CD8-positive, alpha-beta memory T cell (primary cell): ENCODE data around the gene HNRNPA3. TPM values are rescaled to one million over a fixed set of nuclear protein-coding genes. Genes with fewer than 3 reads are reported as not detected.

Source experiments
- CTCF ChIA-PET: fragments of 350-600 bp; sonication (Branson Sonifier 250); formaldehyde crosslinking; loops from one replicate; lab custom pipeline; 2021; ENCODE audit warnings: antibody characterized with exemption; lab: Charles Lee
- POLR2A ChIA-PET: fragments of 350-600 bp; sonication (Branson Sonifier 250); formaldehyde crosslinking; loops from one replicate; lab custom pipeline; 2021; ENCODE audit warnings: antibody characterized with exemption; lab: Charles Lee
- DNase-seq, 5 donors: peaks; one replicate each; pipeline versions ENCODE4 v3.0.0 to v3.0.0-alpha.2; 2020 to 2022; ENCODE audit warnings: mixed read lengths in 1 of 5
- H3K27ac ChIP-seq: one replicate; pipeline ENCODE4 v1.7.0; 2013; ENCODE audit warnings: low read depth, mild to moderate bottlenecking, low read length, moderate library complexity
- H3K27me3 ChIP-seq: 2 replicates; pipeline ENCODE4 v1.7.0; 2013; ENCODE audit warnings: low read length, mild to moderate bottlenecking; ENCODE audit not compliant: insufficient read depth, poor library complexity, severe bottlenecking
- H3K36me3 ChIP-seq: 2 replicates; pipeline ENCODE4 v1.7.0; 2013; ENCODE audit warnings: mild to moderate bottlenecking, low read length, moderate library complexity; ENCODE audit not compliant: insufficient read depth
- H3K4me1 ChIP-seq: 2 replicates; pipeline ENCODE4 v1.7.0; 2013; ENCODE audit warnings: mild to moderate bottlenecking, low read length, moderate library complexity; ENCODE audit not compliant: insufficient read depth
- H3K4me3 ChIP-seq: 2 replicates; pipeline ENCODE4 v1.7.0; 2013; ENCODE audit warnings: mild to moderate bottlenecking, low read length
- H3K9me3 ChIP-seq: 2 replicates; pipeline ENCODE4 v1.7.0; 2013; ENCODE audit warnings: mild to moderate bottlenecking, low read length
- H3K27ac Mint-ChIP-seq, 8 donors: one replicate each; pipeline ENCODE4 v1.8.0; 2020 to 2021; ENCODE audit warnings: mixed read lengths in 8 of 8, mild to moderate bottlenecking in 6 of 8, inconsistent platforms in 3 of 8, moderate library complexity in 3 of 8
- H3K27me3 Mint-ChIP-seq, 2 donors: one replicate each; pipeline ENCODE4 v1.8.0; 2020 to 2021; ENCODE audit warnings: mixed read lengths in 2 of 2, mild to moderate bottlenecking in 1 of 2, moderate library complexity in 1 of 2
- H3K36me3 Mint-ChIP-seq, 3 donors: one replicate each; pipeline ENCODE4 v1.8.0; 2020 to 2021; ENCODE audit warnings: mixed read lengths in 3 of 3, inconsistent platforms in 1 of 3, mild to moderate bottlenecking in 1 of 3
- H3K4me1 Mint-ChIP-seq, 3 donors: one replicate each; pipeline ENCODE4 v1.8.0; 2020 to 2021; ENCODE audit warnings: mixed read lengths in 3 of 3, inconsistent platforms in 1 of 3, mild to moderate bottlenecking in 1 of 3
- H3K4me3 Mint-ChIP-seq, 7 donors: one replicate each; pipeline ENCODE4 v1.8.0; 2020 to 2021; ENCODE audit warnings: mixed read lengths in 7 of 7, mild to moderate bottlenecking in 6 of 7, moderate library complexity in 4 of 7, inconsistent platforms in 2 of 7
- H3K9me3 Mint-ChIP-seq, 5 donors: one replicate each; pipeline ENCODE4 v1.8.0; 2020 to 2022; ENCODE audit warnings: mixed read lengths in 5 of 5, mild to moderate bottlenecking in 3 of 5, moderate library complexity in 2 of 5, inconsistent platforms in 1 of 5
- polyA plus RNA-seq: library from polyadenylated mRNA; unstranded; fragments of 300-500 nt; fragmentation: Illumina TruSeq; gene quantifications from one replicate; pipeline ENCODE4 v1.2.3, GENCODE V29; 2021
- total RNA-seq, 2 experiments: library from RNA; stranded (reverse); gene quantifications; one replicate each; pipeline ENCODE4 v1.2.3, GENCODE V29; 2021

HNRNPA3 gene
- total and polyA plus RNA-seq, 3 experiments from 2014 or later: 58.3 to 216 (median 203) TPM

DNA sequence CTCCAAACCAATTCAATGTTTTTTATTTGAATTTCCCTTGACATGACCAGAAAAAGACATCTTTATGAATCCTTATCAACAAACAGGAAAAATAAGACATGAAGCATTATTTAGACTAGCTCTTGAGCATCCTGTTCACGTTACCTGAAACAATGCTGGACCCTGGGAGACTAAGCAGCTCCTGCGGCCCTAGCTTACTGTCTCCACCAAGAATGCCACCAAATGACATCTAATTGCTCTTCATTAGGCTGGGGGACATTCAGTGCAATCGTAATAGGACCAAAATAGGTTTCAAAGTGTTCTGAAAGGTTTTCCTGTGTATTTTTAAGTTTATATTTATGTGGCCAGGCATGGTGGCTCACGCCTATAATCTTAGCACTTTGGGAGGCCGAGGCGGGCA, 26.5 kb downstream of the HNRNPA3 start:
- no peaks in the 10 kb centered on the region for H3K9me3 Mint-ChIP-seq
- ChIA-PET CTCF (interaction anchor here (1.1 to 5.1 kb wide), 5 partner anchors 14 to 96 kb away, joined by 3 to 55 read pairs (median 3); partner anchors contain the start of gene NFE2L2), POLR2A (interaction anchor here (1.0 to 4.0 kb wide), 5 partner anchors 10 to 74 kb away, joined by 3 to 31 read pairs (median 4); partner anchors contain the start of gene NFE2L2)
- H3K4me1 Mint-ChIP-seq: peaks cover 67 to 92% (median 79%) of the 10 kb centered on the region in 3 donors
- Histone ChIP-seq H3K27me3 (no peaks in the 10 kb centered on the region), H3K36me3 (peaks cover under 1% of the 10 kb centered on the region), H3K9me3 (no peaks in the 10 kb centered on the region), H3K27ac (no peak overlapping the region), H3K4me3 (no peak overlapping the region), H3K4me1 (peaks cover 61% of the 10 kb centered on the region)
- H3K4me3 Mint-ChIP-seq: peak overlapping the region in 2 of 7 donors; percentile 22 to 24
- H3K27me3 Mint-ChIP-seq: peaks cover 0 to 1% of the 10 kb centered on the region in 2 donors
- H3K36me3 Mint-ChIP-seq: peaks cover 2 to 40% (median 3%) of the 10 kb centered on the region in 3 donors
- peak overlapping the region; percentile 6 to 95 (median 70) for H3K27ac Mint-ChIP-seq
- no peak for DNase-seq

DNA sequence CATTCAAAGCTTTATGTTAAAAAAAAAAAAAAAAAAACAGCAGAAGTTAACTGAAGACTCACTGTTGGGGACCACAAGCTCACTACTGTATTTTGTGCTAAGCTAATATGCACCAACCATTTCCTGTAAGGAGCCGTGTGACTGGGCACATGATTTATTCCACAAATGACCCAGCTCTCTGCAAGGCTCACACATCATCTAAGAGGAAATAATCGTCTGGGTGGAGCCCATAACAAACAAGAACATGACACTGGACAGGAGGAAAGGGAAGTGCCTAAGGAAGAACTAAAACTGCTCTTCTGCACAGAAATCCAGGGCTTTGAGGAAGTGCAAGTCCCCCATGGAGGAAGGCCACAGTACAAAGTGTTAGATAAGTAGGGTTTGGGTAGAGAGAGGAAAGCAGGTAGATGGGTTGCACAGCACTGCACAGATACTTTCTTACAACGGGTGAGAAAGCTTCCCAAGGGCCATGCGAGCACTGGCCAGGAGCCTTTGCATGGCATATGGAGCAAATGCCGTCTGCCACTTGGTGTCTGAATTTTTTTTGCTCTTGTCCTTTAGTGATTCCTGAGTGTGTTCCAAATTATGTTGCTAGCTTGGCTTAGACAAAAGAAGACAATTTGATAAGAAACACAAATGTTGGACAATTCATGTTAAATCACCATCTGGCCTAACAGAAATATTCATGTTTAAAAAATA, 27.5 kb downstream of the HNRNPA3 start:
- ChIA-PET CTCF (interaction anchor here (1.1 to 5.1 kb wide), 6 partner anchors 8 to 76 kb away, joined by 3 to 55 read pairs (median 5); partner anchors contain the start of gene NFE2L2), POLR2A (interaction anchor here (1.0 to 4.0 kb wide), 5 partner anchors 11 to 75 kb away, joined by 3 to 31 read pairs (median 4); partner anchors contain the start of gene NFE2L2)
- peaks cover 67% of the 10 kb centered on the region for H3K4me1 ChIP-seq
- peak in 3 of 5 donors; percentile 8 to 54 (median 30) for DNase-seq
- Mint-ChIP-seq H3K9me3 (no peaks in the 10 kb centered on the region), H3K36me3 (peaks cover 0 to 38% (median 0%) of the 10 kb centered on the region in 3 donors), H3K27me3 (peaks cover 0 to 1% of the 10 kb centered on the region in 2 donors), H3K27ac (peak overlapping the region; percentile 74 to 99 (median 90)), H3K4me1 (peaks cover 71 to 94% (median 82%) of the 10 kb centered on the region in 3 donors), H3K4me3 (peak overlapping the region; percentile 2 to 66 (median 57))
- no peaks in the 10 kb centered on the region for H3K27me3 ChIP-seq
- no peaks in the 10 kb centered on the region for H3K36me3 ChIP-seq
- peak overlapping the region; percentile 2 for H3K4me3 ChIP-seq
- H3K27ac ChIP-seq: no peak overlapping the region
- H3K9me3 ChIP-seq: no peaks in the 10 kb centered on the region

DNA sequence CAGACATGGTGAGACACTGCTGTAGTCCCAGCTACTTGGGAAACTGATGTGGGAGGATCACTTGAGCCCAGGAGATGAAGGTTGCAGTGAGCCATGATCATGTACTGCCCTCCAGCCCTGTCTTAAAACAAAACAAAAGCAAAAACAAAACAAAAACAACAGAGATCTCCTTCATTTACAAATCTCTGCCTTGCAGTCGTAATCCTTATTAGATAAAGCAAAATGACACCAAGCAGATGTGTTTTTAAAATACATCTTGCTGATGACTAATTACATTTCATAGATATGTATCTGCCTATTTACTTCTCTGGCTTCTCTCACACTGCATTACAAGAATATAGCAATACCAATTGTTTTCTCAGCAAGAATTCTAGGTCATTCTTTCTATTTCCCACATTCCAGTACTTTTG, 29.1 kb downstream of the HNRNPA3 start:
- Histone ChIP-seq H3K36me3 (no peaks in the 10 kb centered on the region), H3K4me3 (peak overlapping the region; percentile 7), H3K27ac (peak overlapping the region; percentile 32), H3K4me1 (peaks cover 81% of the 10 kb centered on the region), H3K9me3 (no peaks in the 10 kb centered on the region), H3K27me3 (no peaks in the 10 kb centered on the region)
- Mint-ChIP-seq H3K36me3 (peaks cover 0 to 32% (median 0%) of the 10 kb centered on the region in 3 donors), H3K4me1 (peaks cover 75 to 93% (median 88%) of the 10 kb centered on the region in 3 donors), H3K9me3 (no peaks in the 10 kb centered on the region), H3K27ac (peak overlapping the region; percentile 74 to 99 (median 91)), H3K27me3 (peaks cover 0 to 1% of the 10 kb centered on the region in 2 donors), H3K4me3 (peak overlapping the region in 5 of 7 donors; percentile 43 to 58 (median 53))
- POLR2A ChIA-PET: no interaction called here
- DNase-seq: no peak
- CTCF ChIA-PET: interaction anchor here (2.3 to 5.1 kb wide), 2 partner anchors 10 to 23 kb away, joined by 7 to 55 read pairs; partner anchors contain the start of gene NFE2L2

DNA sequence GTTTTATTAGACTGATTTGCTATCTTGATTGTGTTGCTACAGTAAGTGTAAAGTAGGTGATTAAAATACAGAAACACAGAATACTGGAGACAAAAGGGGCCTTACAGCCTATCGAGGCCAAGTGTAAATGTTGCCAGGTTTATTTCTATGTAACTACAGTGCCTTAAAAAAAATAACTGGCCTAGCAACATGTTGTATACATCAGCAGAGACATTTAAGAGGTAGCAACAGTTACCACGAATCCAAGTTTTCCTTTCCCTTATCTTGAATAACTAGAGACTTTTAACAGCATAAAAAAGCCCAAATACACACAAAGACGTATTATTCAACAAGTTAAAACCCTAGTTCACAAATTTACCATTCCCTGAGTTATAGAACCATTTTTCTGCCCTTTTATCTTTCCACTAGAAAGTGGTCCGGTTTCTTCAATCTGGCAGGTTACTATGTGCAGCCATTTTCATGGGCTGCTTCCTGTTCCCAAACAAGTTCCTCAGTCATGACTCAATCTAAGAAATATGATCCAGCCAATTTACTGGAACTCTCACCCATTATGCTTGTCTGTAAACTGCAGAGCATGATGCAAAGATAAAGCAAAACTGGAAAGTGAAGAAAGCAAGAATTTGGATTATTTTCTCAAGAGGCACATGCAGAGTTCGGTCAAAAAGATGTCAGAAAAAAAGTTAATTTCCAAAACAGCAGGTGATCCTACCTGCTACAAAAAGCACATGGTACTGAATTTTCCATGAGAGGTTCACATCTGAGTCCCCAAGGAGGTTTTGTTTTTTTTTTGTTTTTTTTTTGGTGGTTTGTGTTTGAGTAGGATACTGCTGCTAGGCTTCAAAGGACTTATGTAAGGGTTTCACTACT, 29.8 kb downstream of the HNRNPA3 start:
- no peaks in the 10 kb centered on the region for H3K9me3 ChIP-seq
- peaks cover 80 to 95% (median 95%) of the 10 kb centered on the region in 3 donors for H3K4me1 Mint-ChIP-seq
- H3K27ac Mint-ChIP-seq: peak overlapping the region; percentile 43 to 99 (median 90)
- H3K4me3 ChIP-seq: peak overlapping the region; percentile 7
- POLR2A ChIA-PET: no interaction called here
- no peaks in the 10 kb centered on the region for H3K27me3 ChIP-seq
- no peak for DNase-seq
- peaks cover 0 to 30% (median 0%) of the 10 kb centered on the region in 3 donors for H3K36me3 Mint-ChIP-seq
- H3K4me3 Mint-ChIP-seq: peak overlapping the region in 6 of 7 donors; percentile 25 to 67 (median 55)
- peaks cover 87% of the 10 kb centered on the region for H3K4me1 ChIP-seq
- H3K27me3 Mint-ChIP-seq: peaks cover 0 to 1% of the 10 kb centered on the region in 2 donors
- no peaks in the 10 kb centered on the region for H3K9me3 Mint-ChIP-seq
- CTCF ChIA-PET: interaction anchor here (5.1 kb wide), 1 partner anchor 22 kb away, joined by 55 read pairs; the partner anchor contains the start of gene NFE2L2
- H3K27ac ChIP-seq: peak overlapping the region; percentile 35
- no peaks in the 10 kb centered on the region for H3K36me3 ChIP-seq

DNA sequence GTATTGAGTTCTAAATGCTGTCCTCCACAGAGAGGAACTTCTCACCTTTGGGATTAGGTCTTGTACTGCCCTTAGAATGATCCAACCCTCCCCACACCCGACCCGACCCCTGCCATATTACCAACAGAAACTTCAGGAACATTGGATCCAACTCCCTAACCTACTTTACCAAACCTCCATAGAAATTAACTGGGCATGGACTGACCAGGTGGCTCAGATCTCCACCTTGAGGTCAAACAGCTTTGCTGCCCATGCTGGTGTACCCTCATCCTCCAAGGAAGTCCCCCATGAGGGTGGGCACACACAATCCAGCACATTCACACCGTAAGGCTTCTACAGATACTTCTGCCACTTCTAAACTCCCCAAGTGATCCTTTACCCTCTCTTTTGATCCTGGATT, 30.5 kb downstream of the HNRNPA3 start:
- Mint-ChIP-seq H3K27me3 (peaks cover 0 to 1% of the 10 kb centered on the region in 2 donors), H3K4me3 (peak overlapping the region in 5 of 7 donors; percentile 25 to 67 (median 54)), H3K36me3 (peaks cover 0 to 34% (median 0%) of the 10 kb centered on the region in 3 donors), H3K4me1 (peaks cover 81 to 97% (median 96%) of the 10 kb centered on the region in 3 donors), H3K9me3 (no peaks in the 10 kb centered on the region), H3K27ac (peak overlapping the region; percentile 68 to 99 (median 90))
- H3K4me3 ChIP-seq: no peak overlapping the region
- peak overlapping the region; percentile 35 for H3K27ac ChIP-seq
- no peaks in the 10 kb centered on the region for H3K27me3 ChIP-seq
- DNase-seq: no peak
- CTCF ChIA-PET: no interaction called here
- H3K4me1 ChIP-seq: peaks cover 90% of the 10 kb centered on the region
- H3K36me3 ChIP-seq: no peaks in the 10 kb centered on the region
- POLR2A ChIA-PET: no interaction called here
- H3K9me3 ChIP-seq: no peaks in the 10 kb centered on the region

DNA sequence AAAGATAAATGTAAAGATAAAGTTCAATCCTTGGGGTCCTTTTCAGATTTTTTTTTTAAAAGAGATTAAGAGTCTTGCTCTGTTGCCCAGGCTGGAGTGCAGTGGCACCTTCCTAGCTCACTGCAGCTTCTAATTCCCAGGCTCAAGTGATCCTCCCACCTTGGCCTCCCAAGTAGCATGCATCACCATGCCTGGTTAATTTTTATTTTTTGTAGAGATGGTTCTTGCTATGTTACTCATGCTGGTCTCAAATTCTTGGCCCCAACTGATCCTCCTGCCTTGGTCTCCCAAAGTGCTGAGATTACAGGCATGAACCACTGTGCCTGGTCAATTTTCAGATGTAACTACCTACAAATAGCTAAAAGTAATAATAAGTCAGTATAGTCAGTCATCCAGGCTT, 30.9 kb downstream of the HNRNPA3 start:
- ChIA-PET CTCF (no interaction called here), POLR2A (interaction anchor here (0.5 kb wide), 1 partner anchor 83 kb away, joined by 3 read pairs; no protein-coding TSS in a partner anchor)
- H3K36me3 Mint-ChIP-seq: peaks cover 0 to 31% (median 0%) of the 10 kb centered on the region in 3 donors
- H3K4me1 ChIP-seq: peaks cover 90% of the 10 kb centered on the region
- H3K9me3 Mint-ChIP-seq: no peaks in the 10 kb centered on the region
- H3K27ac ChIP-seq: peak overlapping the region; percentile 35
- H3K27me3 ChIP-seq: no peaks in the 10 kb centered on the region
- H3K27ac Mint-ChIP-seq: peak overlapping the region in 7 of 8 donors; percentile 45 to 91 (median 82)
- H3K9me3 ChIP-seq: no peaks in the 10 kb centered on the region
- peaks cover 77 to 96% (median 93%) of the 10 kb centered on the region in 3 donors for H3K4me1 Mint-ChIP-seq
- no peak overlapping the region for H3K4me3 ChIP-seq
- DNase-seq: no peak
- H3K4me3 Mint-ChIP-seq: peak overlapping the region in 2 of 7 donors; percentile 30 to 57
- H3K27me3 Mint-ChIP-seq: peaks cover 0 to 1% of the 10 kb centered on the region in 2 donors
- no peaks in the 10 kb centered on the region for H3K36me3 ChIP-seq

DNA sequence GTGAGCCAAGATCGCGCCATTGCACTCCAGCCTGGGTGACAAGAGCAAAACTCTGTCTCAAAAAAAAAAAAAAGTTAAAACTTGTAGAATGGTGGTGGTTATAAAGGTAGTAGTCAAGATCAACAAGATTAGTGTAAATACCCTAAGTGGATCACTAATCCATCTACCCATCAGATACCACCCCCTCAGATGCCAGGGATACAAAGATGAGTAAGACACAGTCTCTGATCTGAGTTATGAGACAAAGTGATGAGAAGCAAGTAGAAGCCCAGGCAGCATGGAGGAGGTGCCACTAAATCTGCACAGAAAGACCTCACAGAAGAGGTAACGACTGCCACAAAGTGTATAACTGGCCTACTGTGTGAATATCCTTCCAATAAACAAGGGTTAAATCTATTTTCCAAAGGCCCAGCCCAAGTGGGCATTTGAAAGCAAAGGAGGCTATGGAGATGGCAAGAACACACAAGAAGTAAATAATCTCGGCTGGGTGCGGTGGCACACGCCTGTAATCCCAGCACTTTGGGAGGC, 31.7 kb downstream of the HNRNPA3 start:
- H3K4me1 ChIP-seq: peaks cover 87% of the 10 kb centered on the region
- peaks cover 0 to under 1% of the 10 kb centered on the region in 2 donors for H3K27me3 Mint-ChIP-seq
- ChIA-PET CTCF (interaction anchor here (2.1 kb wide), 1 partner anchor 19 kb away, joined by 9 read pairs; no protein-coding TSS in a partner anchor), POLR2A (interaction anchor here (0.7 to 1.0 kb wide), 2 partner anchors 19 to 209 kb away, joined by 4 to 5 read pairs; no protein-coding TSS in a partner anchor)
- H3K27ac Mint-ChIP-seq: peak overlapping the region in 4 of 8 donors; percentile 14 to 75 (median 28)
- no peak overlapping the region for H3K4me3 Mint-ChIP-seq
- no peaks in the 10 kb centered on the region for H3K9me3 Mint-ChIP-seq
- peaks cover 74 to 95% (median 93%) of the 10 kb centered on the region in 3 donors for H3K4me1 Mint-ChIP-seq
- no peaks in the 10 kb centered on the region for H3K36me3 ChIP-seq
- no peak for DNase-seq
- H3K9me3 ChIP-seq: no peaks in the 10 kb centered on the region
- no peaks in the 10 kb centered on the region for H3K27me3 ChIP-seq
- no peak overlapping the region for H3K27ac ChIP-seq
- peaks cover 0 to 37% (median 0%) of the 10 kb centered on the region in 3 donors for H3K36me3 Mint-ChIP-seq
- H3K4me3 ChIP-seq: no peak overlapping the region
